ENCODE data around the gene DNAJA3.

Gene DNAJA3

DNA sequence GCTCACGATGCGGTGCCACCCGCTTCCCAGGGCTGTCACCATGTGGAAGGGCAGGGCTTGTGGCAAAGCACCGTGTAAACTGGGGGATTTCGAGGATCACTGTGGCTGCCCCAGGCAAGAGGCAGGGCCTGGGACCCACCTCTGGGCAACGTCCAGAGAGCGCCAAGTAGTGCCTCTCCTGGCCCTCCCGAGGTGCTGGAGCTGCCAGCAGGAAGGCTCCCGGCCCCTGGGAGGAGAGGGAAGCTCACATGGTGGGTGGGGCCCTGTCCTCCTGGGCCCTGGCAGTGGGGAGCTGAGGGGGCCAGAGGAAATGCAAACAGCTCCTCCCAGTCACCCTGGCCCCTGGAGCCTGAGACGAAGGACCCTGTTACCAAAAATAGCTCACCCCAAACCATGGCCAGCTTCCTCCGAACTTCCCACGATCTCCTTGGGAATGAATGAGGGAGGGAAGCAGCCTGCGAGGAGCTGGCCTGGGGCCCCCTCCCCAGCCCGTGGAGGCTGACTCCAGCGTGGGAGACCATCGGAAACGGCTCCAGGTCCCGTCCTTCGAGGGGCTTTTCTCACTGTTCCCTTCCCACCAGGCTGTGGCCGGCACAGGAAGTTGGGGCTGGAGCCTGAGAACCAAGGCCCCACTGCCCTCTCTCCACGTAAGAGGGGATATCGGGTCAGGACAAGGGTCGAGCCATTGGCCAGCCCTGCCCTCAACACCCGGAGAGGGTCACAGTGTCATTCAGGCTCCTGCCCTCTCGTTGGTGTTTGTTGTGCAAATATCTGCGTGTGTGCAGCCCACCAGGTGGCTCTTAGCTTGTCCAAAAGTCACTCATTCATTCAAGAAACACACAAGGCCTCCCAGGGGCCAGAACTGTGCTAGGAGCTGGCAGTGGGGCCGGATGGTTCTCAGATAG, 36.4 kb upstream of the DNAJA3 start:
- no peak for DNase-seq
- H2AFZ ChIP-seq (ENCODE audit: low read length) = no peak overlapping the region
- H3K9me3 ChIP-seq (replicated peaks; ENCODE audit: insufficient read depth, low read length) = no peaks in the 10 kb centered on the region
- no peak overlapping the region for H3K27ac ChIP-seq (ENCODE audit: low read length)
- TF ChIP-seq EZH2 (optimal IDR thresholded peaks at IDR 0.05; ENCODE audit: low read depth, low read length) (no peak), EZH2phosphoT487 (IDR thresholded peaks at IDR 0.05; ENCODE audit: low read length) (no peak)
- TF ChIP-seq, protein P1, sequence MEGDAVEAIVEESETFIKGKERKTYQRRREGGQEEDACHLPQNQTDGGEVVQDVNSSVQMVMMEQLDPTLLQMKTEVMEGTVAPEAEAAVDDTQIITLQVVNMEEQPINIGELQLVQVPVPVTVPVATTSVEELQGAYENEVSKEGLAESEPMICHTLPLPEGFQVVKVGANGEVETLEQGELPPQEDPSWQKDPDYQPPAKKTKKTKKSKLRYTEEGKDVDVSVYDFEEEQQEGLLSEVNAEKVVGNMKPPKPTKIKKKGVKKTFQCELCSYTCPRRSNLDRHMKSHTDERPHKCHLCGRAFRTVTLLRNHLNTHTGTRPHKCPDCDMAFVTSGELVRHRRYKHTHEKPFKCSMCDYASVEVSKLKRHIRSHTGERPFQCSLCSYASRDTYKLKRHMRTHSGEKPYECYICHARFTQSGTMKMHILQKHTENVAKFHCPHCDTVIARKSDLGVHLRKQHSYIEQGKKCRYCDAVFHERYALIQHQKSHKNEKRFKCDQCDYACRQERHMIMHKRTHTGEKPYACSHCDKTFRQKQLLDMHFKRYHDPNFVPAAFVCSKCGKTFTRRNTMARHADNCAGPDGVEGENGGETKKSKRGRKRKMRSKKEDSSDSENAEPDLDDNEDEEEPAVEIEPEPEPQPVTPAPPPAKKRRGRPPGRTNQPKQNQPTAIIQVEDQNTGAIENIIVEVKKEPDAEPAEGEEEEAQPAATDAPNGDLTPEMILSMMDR (IDR thresholded peaks at IDR 0.05; ENCODE audit: low read length) = no peak
- H3K36me3 ChIP-seq (replicated peaks; ENCODE audit: insufficient read depth, low read length) = peaks cover 3% of the 10 kb centered on the region; the same call in 1 of the 2 replicates
- no peaks in the 10 kb centered on the region for H3K9me2 ChIP-seq (replicated peaks; ENCODE audit: insufficient read depth, low read length)
- H3K4me2 ChIP-seq (ENCODE audit: low read depth, low read length) = no peak overlapping the region
- no peaks in the 10 kb centered on the region for H3F3A ChIP-seq (ENCODE audit: insufficient read depth, low read length)
- H3K4me3 ChIP-seq (ENCODE audit: low read length) = no peak overlapping the region
- no peaks in the 10 kb centered on the region for H3K27me3 ChIP-seq (replicated peaks; ENCODE audit: insufficient read depth, low read length)
- peaks cover 14% of the 10 kb centered on the region; the same call in 1 of the 2 replicates for H3K79me2 ChIP-seq (ENCODE audit: low read length)
- no peaks in the 10 kb centered on the region for H3K4me1 ChIP-seq (ENCODE audit: low read length)
- H4K20me1 ChIP-seq (ENCODE audit: insufficient read depth, low read length) = no peaks in the 10 kb centered on the region
- no peak overlapping the region for H3K9ac ChIP-seq (ENCODE audit: low read length)

DNA sequence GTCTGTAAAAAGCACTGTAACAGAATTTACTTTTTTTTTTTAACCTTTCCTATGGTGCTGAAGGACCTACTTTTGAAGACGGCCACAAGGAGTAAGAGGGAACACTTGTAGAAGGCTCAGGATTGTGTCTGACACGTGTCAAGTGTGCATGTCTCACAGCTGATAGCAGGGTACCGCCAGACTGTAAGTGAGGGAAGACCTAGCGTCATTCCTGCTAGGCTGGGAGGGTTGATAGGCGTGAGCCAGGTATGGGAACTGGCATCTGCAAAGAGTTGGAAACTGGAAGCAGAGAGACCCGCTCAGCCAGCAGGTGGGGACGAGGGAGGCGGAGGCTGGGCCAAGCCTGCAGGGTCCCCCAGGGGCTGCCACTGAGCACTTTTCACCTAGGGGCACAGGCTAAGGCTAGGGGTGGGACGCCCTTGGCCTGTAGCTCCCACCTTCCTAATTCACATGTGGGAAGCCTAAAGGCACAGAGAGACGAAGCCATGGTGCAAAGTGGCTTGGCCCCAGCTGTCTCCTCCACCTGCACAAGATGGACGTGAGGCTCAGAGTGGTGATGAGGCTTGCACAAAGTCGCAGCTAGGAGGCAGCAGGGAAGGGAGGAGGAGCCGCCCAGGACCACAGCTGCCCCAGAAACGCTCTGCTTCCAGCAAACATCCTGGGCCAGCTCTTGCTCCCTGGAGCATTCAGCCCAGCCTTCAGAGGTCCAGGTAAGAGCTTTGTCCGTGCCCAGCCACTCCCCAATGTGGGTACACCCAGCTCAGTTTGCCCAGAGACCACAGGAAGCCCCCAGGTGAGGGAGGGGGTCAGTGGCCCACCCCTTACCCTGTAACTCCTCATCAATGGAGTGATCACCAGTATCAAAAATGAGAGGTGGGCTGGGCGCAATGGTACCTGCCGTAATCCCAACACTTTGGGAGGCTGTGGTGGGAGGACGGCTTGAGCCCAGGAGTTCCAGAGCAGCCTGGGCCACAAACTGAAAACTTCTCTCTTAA, 35.1 kb upstream of the DNAJA3 start:
- no peak overlapping the region for H3K27ac ChIP-seq (ENCODE audit: low read length)
- TF ChIP-seq, protein P1 (IDR thresholded peaks at IDR 0.05; ENCODE audit: low read length) = no peak
- no peak for TF ChIP-seq EZH2phosphoT487 (IDR thresholded peaks at IDR 0.05; ENCODE audit: low read length)
- no peak for TF ChIP-seq EZH2 (optimal IDR thresholded peaks at IDR 0.05; ENCODE audit: low read depth, low read length)
- no peaks in the 10 kb centered on the region for H3F3A ChIP-seq (ENCODE audit: insufficient read depth, low read length)

DNA sequence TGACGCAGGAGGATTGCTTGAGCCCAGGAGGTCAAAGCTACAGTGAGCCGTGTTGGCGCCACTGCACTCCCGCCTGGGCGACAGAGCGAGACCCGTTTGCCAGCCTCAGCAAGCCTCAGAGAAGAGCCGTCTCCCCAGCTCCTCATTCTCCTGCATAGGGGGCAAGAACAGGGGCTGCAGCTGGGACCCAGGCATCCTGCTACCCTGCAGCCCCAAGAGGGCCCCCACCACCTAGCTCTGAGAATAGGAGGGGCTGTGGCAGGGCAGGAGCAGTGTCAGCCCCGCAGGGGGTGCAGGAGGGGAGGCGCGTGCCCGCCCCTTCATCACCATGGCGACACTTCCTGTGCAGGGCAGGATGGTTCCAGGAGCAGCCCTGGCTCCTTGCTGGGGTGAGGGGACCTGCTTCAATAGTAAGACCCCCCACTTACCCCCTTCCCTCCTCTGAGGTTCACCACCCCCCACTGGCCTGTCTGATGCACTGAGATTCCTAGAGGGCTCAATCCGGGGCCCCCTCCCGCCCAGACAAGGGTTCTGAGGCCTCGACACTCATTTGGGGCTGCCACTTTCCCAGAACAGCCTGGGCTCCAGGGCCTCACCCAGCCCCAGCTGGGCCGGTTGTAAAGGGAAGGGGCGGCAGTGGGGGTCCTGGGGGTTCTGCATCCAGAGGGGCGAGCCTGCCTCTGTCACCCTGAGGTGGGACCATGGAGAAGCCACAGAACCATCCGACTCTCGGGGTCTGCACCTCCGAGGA, 33.9 kb upstream of the DNAJA3 start:
- Histone ChIP-seq H4K20me1 (ENCODE audit: insufficient read depth, low read length) (no peaks in the 10 kb centered on the region), H3K9me3 (replicated peaks; ENCODE audit: insufficient read depth, low read length) (no peaks in the 10 kb centered on the region), H3K4me1 (ENCODE audit: low read length) (no peaks in the 10 kb centered on the region), H3K79me2 (ENCODE audit: low read length) (peaks cover 28% of the 10 kb centered on the region), H2AFZ (ENCODE audit: low read length) (no peak overlapping the region), H3K27me3 (replicated peaks; ENCODE audit: insufficient read depth, low read length) (no peaks in the 10 kb centered on the region), H3K9me2 (replicated peaks; ENCODE audit: insufficient read depth, low read length) (no peaks in the 10 kb centered on the region), H3K4me3 (ENCODE audit: low read length) (no peak overlapping the region), H3K36me3 (replicated peaks; ENCODE audit: insufficient read depth, low read length) (peaks cover 1% of the 10 kb centered on the region; the same call in 1 of the 2 replicates), H3K4me2 (ENCODE audit: low read depth, low read length) (no peak overlapping the region), H3K27ac (ENCODE audit: low read length) (no peak overlapping the region), H3K9ac (ENCODE audit: low read length) (no peak overlapping the region), H3F3A (ENCODE audit: insufficient read depth, low read length) (no peaks in the 10 kb centered on the region)
- DNase-seq = no peak
- TF ChIP-seq EZH2 (optimal IDR thresholded peaks at IDR 0.05; ENCODE audit: low read depth, low read length) (no peak), EZH2phosphoT487 (IDR thresholded peaks at IDR 0.05; ENCODE audit: low read length) (no peak)
- TF ChIP-seq, protein P1 (IDR thresholded peaks at IDR 0.05; ENCODE audit: low read length) = no peak

More for the DNA sequence above, 35.1 kb upstream of the DNAJA3 start:
- H3K36me3 ChIP-seq (replicated peaks; ENCODE audit: insufficient read depth, low read length) = peaks cover 3% of the 10 kb centered on the region; the same call in 1 of the 2 replicates
- peaks cover 21% of the 10 kb centered on the region for H3K79me2 ChIP-seq (ENCODE audit: low read length)
- H3K4me3 ChIP-seq (ENCODE audit: low read length) = no peak overlapping the region
- H3K4me2 ChIP-seq (ENCODE audit: low read depth, low read length) = no peak overlapping the region
- no peaks in the 10 kb centered on the region for H3K27me3 ChIP-seq (replicated peaks; ENCODE audit: insufficient read depth, low read length)
- no peak for DNase-seq
- no peaks in the 10 kb centered on the region for H4K20me1 ChIP-seq (ENCODE audit: insufficient read depth, low read length)
- no peaks in the 10 kb centered on the region for H3K9me3 ChIP-seq (replicated peaks; ENCODE audit: insufficient read depth, low read length)
- H2AFZ ChIP-seq (ENCODE audit: low read length) = no peak overlapping the region
- no peaks in the 10 kb centered on the region for H3K9me2 ChIP-seq (replicated peaks; ENCODE audit: insufficient read depth, low read length)
- H3K4me1 ChIP-seq (ENCODE audit: low read length) = no peaks in the 10 kb centered on the region
- no peak overlapping the region for H3K9ac ChIP-seq (ENCODE audit: low read length)

Data from MM.1S (cell line).